NCI-H1048 (cell line): ENCODE data around the gene MRPL38.
"Not testable (repeated sequence)": the region's sequence is repeated elsewhere in the genome, so short reads cannot be mapped to it uniquely, and the experiment has no call there.

Experiments
- DNase-seq: peaks from one replicate; lab custom pipeline; 2025; lab: John Stamatoyannopoulos, UW

Gene MRPL38

GRCh38 chr17:75876190-75876937 is 28.3 kb downstream of the MRPL38 start:
- DNase-seq: no peak

GRCh38 chr17:75875940-75876189 is 28.8 kb downstream of the MRPL38 start:
- DNase-seq: no peak

GRCh38 chr17:75875182-75875939 is 29.3 kb downstream of the MRPL38 start:
- no peak for DNase-seq

- no peak for DNase-seq
Measured at GRCh38 chr17:75874323-75875181, 30.1 kb downstream of the MRPL38 start.

- DNase-seq: no peak
Measured at GRCh38 chr17:75873587-75874322, 30.9 kb downstream of the MRPL38 start.

GRCh38 chr17:75872434-75873351 is 32.0 kb downstream of the MRPL38 start:
- DNase-seq: no peak

GRCh38 chr17:75870228-75870627 is 34.5 kb downstream of the MRPL38 start:
- not testable (repeated sequence) for DNase-seq

- no peak for DNase-seq
Measured at GRCh38 chr17:75869282-75870141, 35.2 kb downstream of the MRPL38 start.

GRCh38 chr17:75868730-75869281 is 35.9 kb downstream of the MRPL38 start:
- DNase-seq: not testable (repeated sequence)

- DNase-seq: not testable (repeated sequence)
Measured at GRCh38 chr17:75865404-75866188, 39.1 kb downstream of the MRPL38 start.

GRCh38 chr17:75864887-75865286 is 39.8 kb downstream of the MRPL38 start:
- not testable (repeated sequence) for DNase-seq

GRCh38 chr17:75864448-75864871 is 40.2 kb downstream of the MRPL38 start:
- DNase-seq: no peak

GRCh38 chr17:75861927-75862317 is 42.8 kb downstream of the MRPL38 start:
- DNase-seq: no peak

- not testable (repeated sequence) for DNase-seq
Measured at GRCh38 chr17:75859358-75859757, 45.3 kb downstream of the MRPL38 start.

GRCh38 chr17:75856062-75856756 is 48.5 kb downstream of the MRPL38 start:
- no peak for DNase-seq

- DNase-seq: peak; percentile 99
Measured at GRCh38 chr17:75855310-75856061, 49.2 kb downstream of the MRPL38 start, which contains the start of gene WBP2. Gene WBP2, minus strand, starts transcription at chr17:75855335. Its CDS starts 38 bp downstream, at chr17:75855297.

- no peak for DNase-seq
Measured at GRCh38 chr17:75854881-75855309, 49.8 kb downstream of the MRPL38 start.
